Raji (cell line): ENCODE data around the gene SP3.

Source experiments
- POLR2A ChIP-seq: IDR thresholded peaks from 2 replicates; pipeline ENCODE4 v1.6.1; 2011; ENCODE audit warnings: low read depth, low read length, control low read depth; ENCODE audit not compliant: insufficient read depth

The SP3 gene

DNA sequence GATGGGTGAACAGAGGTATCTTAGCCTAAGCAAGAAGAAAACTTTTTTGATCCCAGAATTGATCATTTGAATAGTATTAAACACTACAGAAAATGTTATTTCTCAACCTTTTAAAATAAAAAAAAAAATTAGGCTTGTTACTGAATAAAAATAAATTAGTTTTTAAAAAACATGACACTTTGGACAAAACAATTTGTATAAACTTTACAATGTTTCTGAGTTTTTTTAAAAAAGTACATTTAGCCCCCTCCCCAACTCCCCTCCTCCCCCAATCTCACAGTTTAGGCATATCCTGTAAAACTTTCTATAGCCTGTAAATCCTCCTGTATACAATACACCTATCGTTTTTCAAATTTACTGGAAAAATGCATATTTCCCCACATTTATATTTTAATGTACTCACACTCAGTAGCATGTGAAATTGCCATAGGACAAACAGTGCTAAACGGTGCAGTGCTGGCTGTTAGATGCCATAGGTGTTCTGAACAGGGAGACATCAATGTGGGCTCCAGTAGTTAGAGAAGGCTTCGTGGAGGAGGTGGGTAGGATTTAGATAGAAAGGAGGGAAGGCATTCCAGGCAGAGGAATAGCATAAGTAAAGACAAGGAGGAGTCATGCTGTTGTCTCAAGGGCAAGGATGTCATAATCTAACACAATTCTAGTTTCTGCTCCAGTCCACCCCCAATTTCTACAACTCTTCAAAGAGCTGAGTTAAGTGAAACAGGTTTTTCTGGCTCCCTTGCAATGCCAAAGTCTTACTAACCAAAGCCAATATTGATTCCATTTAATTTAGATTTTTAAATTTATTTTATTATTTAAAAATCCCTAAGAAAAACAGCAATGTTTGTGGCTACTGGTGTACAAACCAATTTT is 50.9 kb downstream of the SP3 start:
- no peak for TF ChIP-seq POLR2A

- no peak for TF ChIP-seq POLR2A
These were observed 55.3 kb downstream of the SP3 start for GRCh38 chr2:173909846-173910245.

- TF ChIP-seq POLR2A, result no peak
These were observed 58.5 kb downstream of the SP3 start for GRCh38 chr2:173906626-173907025.

DNA sequence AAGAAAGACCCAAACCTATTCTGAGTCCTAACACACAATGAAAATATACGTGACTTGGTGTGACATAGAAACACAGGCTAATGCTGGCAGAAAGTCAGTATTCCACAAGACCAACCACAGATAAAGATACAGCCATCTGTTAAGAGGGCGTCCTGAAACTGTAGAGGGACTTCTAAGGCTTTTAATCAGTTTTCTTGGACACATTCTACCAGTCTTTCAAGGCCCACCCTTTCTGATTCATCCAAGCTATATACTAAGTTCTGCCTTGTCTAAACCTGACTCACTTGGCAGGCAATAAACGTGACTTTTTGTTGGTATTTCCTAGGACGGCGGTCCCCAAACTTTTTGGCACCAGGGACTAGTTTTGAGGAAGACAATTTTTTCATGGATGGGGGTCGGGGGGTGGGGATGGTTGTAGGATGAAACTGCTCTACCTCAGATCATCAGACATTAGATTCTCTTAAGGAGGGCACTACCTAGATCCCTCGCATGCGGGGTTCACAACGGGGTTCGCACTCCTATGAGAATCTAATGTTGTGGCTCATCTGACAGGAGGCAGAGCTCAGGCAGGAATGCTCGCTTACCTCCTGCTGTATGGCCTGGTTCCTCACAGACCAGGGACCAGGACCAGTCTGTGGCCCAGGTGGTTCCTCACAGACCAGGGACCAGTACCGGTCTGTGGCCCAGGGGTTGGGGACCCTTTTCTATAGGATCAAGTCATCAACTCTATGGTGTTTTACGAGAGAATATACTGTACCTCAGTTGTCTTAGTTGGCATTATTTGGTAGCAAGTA is 61.4 kb downstream of the SP3 start:
- no peak for TF ChIP-seq POLR2A

DNA sequence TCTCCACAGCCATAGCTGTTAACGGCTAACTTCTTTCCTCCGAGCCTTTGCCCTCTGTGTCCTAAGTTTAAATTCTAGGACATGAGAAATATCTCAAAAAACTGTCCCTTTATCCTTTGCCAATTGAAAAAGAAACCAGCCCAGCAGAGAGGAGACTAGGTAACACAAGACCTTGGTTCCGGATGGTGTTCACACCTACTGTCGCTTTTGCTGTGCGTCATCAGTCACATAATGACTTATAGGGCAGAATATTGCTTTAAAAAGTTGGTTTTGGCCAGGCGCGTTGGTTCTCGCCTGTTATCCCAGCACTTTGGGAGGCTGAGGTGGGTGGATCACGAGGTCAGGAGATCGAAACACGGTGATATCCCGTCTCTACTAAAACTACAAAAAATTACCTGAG is 66.2 kb downstream of the SP3 start:
- TF ChIP-seq POLR2A, result no peak

DNA sequence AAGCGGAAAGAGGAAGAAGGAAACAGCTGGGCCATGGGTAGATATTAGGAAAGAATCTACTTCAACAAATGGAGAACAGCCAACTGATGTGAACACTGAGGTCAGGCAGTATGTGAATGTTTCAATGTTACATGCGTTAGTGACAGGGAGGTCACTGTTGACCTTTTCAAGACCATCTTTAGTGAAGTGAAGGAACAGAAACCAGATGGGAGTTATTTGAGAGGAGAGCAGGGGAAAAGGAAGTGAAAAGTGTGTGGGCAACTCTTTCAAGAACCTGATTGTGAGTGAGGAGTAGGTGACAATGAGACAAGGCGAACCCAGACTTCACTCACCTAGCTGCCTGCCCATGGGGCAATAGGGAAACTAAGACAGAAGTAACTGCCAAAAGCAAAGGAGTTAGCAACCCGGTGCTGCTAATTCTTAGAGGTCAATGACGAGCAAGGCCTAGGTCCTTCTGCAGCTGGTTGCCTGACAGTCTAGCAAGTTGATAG is 67.0 kb downstream of the SP3 start:
- TF ChIP-seq POLR2A, result no peak

- TF ChIP-seq POLR2A, result no peak
These were observed 68.4 kb downstream of the SP3 start for GRCh38 chr2:173896755-173897154.

DNA sequence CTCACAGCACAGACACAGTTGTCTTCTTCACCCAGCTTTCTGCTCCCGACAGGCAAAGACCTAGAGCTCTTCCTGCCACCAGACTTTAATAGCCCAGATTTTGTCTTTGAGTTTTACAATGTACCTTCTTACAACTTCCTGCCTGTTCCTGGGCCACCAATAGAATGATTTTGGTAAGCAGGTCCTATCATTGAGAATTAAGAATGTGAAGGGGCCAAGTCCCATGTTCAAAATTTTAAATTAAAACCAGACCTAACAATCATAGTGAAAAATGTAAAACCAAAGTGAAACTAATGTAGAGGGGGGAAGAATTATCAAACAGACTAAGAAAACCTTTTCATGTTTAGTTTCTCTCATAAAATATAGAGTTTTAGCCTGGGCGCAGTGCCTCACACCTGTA is 72.8 kb downstream of the SP3 start:
- TF ChIP-seq POLR2A, result no peak

- TF ChIP-seq POLR2A, result no peak
These were observed 73.7 kb downstream of the SP3 start for GRCh38 chr2:173891315-173892037.

- no peak for TF ChIP-seq POLR2A
These were observed 78.6 kb downstream of the SP3 start for GRCh38 chr2:173886613-173887012.

DNA sequence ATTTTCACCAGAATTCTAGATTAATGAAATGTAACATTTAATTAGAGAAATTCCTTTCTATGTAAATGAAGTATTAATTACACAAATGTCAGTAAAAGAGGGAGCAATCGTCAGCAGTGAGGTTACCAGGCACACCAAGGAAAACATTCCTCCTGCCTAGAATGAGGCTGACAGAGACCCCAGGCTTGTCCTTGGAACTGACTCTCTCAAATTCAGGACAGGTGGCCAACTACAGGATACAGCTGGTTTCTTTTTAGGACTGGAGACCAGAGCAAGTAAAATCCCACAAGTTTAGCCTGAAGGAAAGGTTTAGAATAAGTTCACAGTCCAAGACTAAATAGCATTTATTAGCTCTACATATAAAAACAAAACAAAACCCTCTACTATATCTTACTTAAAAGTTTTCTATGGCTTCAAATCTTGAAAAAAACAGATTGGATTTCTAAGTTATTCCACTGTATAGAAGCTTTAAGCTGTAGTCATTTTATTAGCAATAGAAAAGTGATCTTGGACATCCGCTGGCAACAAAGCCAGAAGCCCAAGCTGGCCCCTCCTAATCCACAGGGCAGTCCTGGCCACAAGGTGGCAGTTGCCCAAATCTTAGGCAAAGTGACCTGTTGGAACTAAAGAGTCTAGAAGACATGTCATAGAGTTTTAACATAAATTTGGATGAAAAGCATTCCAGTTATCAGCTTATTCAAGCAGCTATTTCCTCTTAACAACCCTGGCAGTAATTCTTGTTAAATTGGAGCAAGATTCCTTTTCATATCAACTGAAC is 81.0 kb downstream of the SP3 start:
- no peak for TF ChIP-seq POLR2A

GRCh38 chr2:173881886-173882285 is 83.3 kb downstream of the SP3 start:
- no peak for TF ChIP-seq POLR2A

DNA sequence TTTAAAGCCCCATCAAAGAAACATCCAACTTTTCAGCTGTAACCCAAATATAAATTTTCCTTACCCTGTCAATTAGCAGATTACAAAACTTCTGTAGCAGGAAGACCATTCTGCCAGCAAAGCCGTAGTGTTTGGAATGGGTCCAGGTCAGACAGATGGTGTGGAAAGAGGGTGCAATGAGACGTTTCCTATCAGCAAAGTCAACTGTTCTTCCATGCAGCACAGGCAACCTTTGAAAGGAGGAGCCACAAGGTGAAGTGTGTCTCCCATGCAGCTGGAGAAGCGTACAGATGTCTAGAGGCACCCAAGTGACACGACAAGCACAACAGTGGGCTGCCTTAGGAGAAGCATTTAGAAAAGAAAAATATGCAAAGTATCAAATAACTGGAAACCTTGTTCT is 83.7 kb downstream of the SP3 start:
- no peak for TF ChIP-seq POLR2A

- TF ChIP-seq POLR2A, result no peak
These were observed 84.6 kb downstream of the SP3 start for GRCh38 chr2:173880561-173880960.
